GM23338 (cell line): ENCODE data around the gene SIVA1. TPM values are rescaled to one million over a fixed set of nuclear protein-coding genes. Genes with fewer than 3 reads are reported as not detected.

Experiments
- ATAC-seq: fragments of 200-7000 bp; cut with Tn5 transposase; 3 replicates; pipeline ENCODE4 v1.9.1; 2020
- DNase-seq: peaks from one replicate; pipeline ENCODE4 v3.0.0-alpha.2; 2015; ENCODE audit warnings: low spot score
- H2AFZ ChIP-seq: fragments of 200-600 bp; sonication (generic); 2 replicates; pipeline ENCODE4 v1.8.0; 2016; ENCODE audit warnings: antibody characterized with exemption, mild to moderate bottlenecking, moderate library complexity
- H3F3A ChIP-seq: fragments of 200-600 bp; sonication (generic); replicated peaks from 2 replicates; pipeline ENCODE4 v1.8.0; 2017; ENCODE audit warnings: antibody characterized with exemption, mixed run types, low read depth
- H3K27ac ChIP-seq: fragments of 200-600 bp; sonication (generic); 2 replicates; pipeline ENCODE4 v1.6.1; 2016; ENCODE audit warnings: low read depth
- H3K27me3 ChIP-seq: fragments of 200-600 bp; sonication (generic); 2 replicates; pipeline ENCODE4 v1.8.0; 2016; ENCODE audit warnings: mild to moderate bottlenecking, mixed run types, moderate library complexity; ENCODE audit not compliant: insufficient read depth
- H3K36me3 ChIP-seq: fragments of 200-600 bp; sonication (generic); 2 replicates; pipeline ENCODE4 v1.8.0; 2016; ENCODE audit warnings: mild to moderate bottlenecking; ENCODE audit not compliant: insufficient read depth
- H3K4me1 ChIP-seq: fragments of 200-600 bp; sonication (generic); 2 replicates; pipeline ENCODE4 v1.8.0; 2016; ENCODE audit warnings: mild to moderate bottlenecking, moderate library complexity; ENCODE audit not compliant: insufficient read depth
- H3K4me2 ChIP-seq: fragments of 200-600 bp; sonication (generic); 2 replicates; pipeline ENCODE4 v1.7.1; 2017; ENCODE audit warnings: mixed run types
- H3K4me3 ChIP-seq: fragments of 200-600 bp; sonication (generic); 2 replicates; pipeline ENCODE4 v1.6.1; 2016; ENCODE audit warnings: mixed run types
- H3K79me2 ChIP-seq: fragments of 200-600 bp; sonication (generic); replicated peaks from 2 replicates; pipeline ENCODE4 v1.8.0; 2017; ENCODE audit warnings: mild to moderate bottlenecking; ENCODE audit not compliant: insufficient read depth
- H3K9me2 ChIP-seq: fragments of 200-600 bp; sonication (generic); 2 replicates; pipeline ENCODE4 v1.8.0; 2017; ENCODE audit not compliant: insufficient read depth
- H4K20me1 ChIP-seq: fragments of 200-600 bp; sonication (generic); replicated peaks from 2 replicates; pipeline ENCODE4 v1.8.0; 2017; ENCODE audit warnings: mild to moderate bottlenecking; ENCODE audit not compliant: insufficient read depth
- H3K27ac Mint-ChIP-seq: 2 replicates; pipeline ENCODE4 v1.8.0; 2020; ENCODE audit warnings: inconsistent platforms, mild to moderate bottlenecking, moderate library complexity, mixed read lengths
- H3K27me3 Mint-ChIP-seq: 3 replicates; pipeline ENCODE4 v1.8.0; 2022; ENCODE audit warnings: low read depth, mild to moderate bottlenecking, moderate library complexity, mixed read lengths, inconsistent platforms; ENCODE audit not compliant: insufficient read depth, poor library complexity
- H3K36me3 Mint-ChIP-seq: 3 replicates; pipeline ENCODE4 v1.8.0; 2021; ENCODE audit warnings: low read depth, mild to moderate bottlenecking, inconsistent platforms, moderate library complexity, mixed read lengths
- H3K4me1 Mint-ChIP-seq: 3 replicates; pipeline ENCODE4 v1.8.0; 2020; ENCODE audit warnings: mild to moderate bottlenecking, inconsistent platforms, mixed read lengths
- H3K4me3 Mint-ChIP-seq: 3 replicates; pipeline ENCODE4 v1.8.0; 2021; ENCODE audit warnings: moderate library complexity, mild to moderate bottlenecking, inconsistent platforms, mixed read lengths
- H3K9me3 Mint-ChIP-seq: 3 replicates; pipeline ENCODE4 v1.8.0; 2020; ENCODE audit warnings: moderate library complexity, mild to moderate bottlenecking, inconsistent platforms, mixed read lengths
- CREB1 ChIP-seq: fragments of 250-450 bp; sonication (Bioruptor Pico); IDR thresholded peaks from 2 replicates; pipeline ENCODE4 v1.5.0; 2020; ENCODE audit warnings: low read depth, mild to moderate bottlenecking, moderate library complexity
- EZH2 ChIP-seq: fragments of 200-600 bp; sonication (generic); IDR thresholded peaks from one replicate; pipeline ENCODE4 v1.8.0; 2017; ENCODE audit warnings: antibody characterized with exemption, mild to moderate bottlenecking, low read depth; ENCODE audit not compliant: unreplicated experiment
- EZH2phosphoT487 ChIP-seq: fragments of 200-600 bp; sonication (generic); IDR thresholded peaks from one replicate; pipeline ENCODE4 v1.8.1; 2018; ENCODE audit warnings: antibody characterized with exemption; ENCODE audit not compliant: unreplicated experiment
- JUNB ChIP-seq: IDR thresholded peaks from one replicate; pipeline ENCODE4 v1.6.1; 2016; ENCODE audit warnings: antibody characterized with exemption; ENCODE audit not compliant: unreplicated experiment
- NANOG ChIP-seq: IDR thresholded peaks from 2 replicates; pipeline ENCODE4 v1.6.1; 2016; ENCODE audit warnings: antibody characterized with exemption, borderline replicate concordance
- POLR2AphosphoS5 ChIP-seq: IDR thresholded peaks from 2 replicates; pipeline ENCODE4 v1.6.1; 2016; ENCODE audit warnings: antibody characterized with exemption, low read depth
- STAT1 ChIP-seq: IDR thresholded peaks from one replicate; pipeline ENCODE4 v1.6.1; 2016; ENCODE audit warnings: antibody characterized with exemption; ENCODE audit not compliant: unreplicated experiment
- ZNF114 ChIP-seq: fragments of 250-450 bp; sonication (Bioruptor Pico); IDR thresholded peaks from 2 replicates; pipeline ENCODE4 v1.5.0; 2020; ENCODE audit warnings: mild to moderate bottlenecking, moderate library complexity
- ZNF331 ChIP-seq: fragments of 250-450 bp; sonication (Bioruptor Pico); IDR thresholded peaks from 2 replicates; pipeline ENCODE4 v1.5.0; 2020; ENCODE audit warnings: low read depth, mild to moderate bottlenecking, moderate library complexity
- polyA plus RNA-seq: library from polyadenylated mRNA; unstranded; fragments of >200 nt; fragmentation: Nextera tagmentation; extraction: Ambion mirVana; gene quantifications from 2 replicates; pipeline ENCODE4 v1.2.1, GENCODE V29; 2016
- total RNA-seq: library from RNA; depleted of rRNA; stranded (reverse); fragments of >200 nt; shearing (Covaris generic); gene quantifications from 2 replicates; pipeline ENCODE4 v1.2.3, GENCODE V29; 2014
- TF ChIP-seq, protein P1 (sequence below): fragments of 250-450 bp; sonication (Bioruptor Pico); IDR thresholded peaks from 2 replicates; pipeline ENCODE4 v1.5.0; 2020; ENCODE audit warnings: mild to moderate bottlenecking, moderate library complexity
- TF ChIP-seq, protein P2 (sequence below): IDR thresholded peaks from 2 replicates; pipeline ENCODE4 v1.6.1; 2016; ENCODE audit warnings: antibody characterized with exemption
- TF ChIP-seq, protein P3 (sequence below), 2 experiments: fragments of 200-600 bp in 1 of 2; sonication (generic) in 1 of 2; conservative IDR thresholded peaks; 2 replicates each; pipeline versions ENCODE4 v1.5.1 to v1.6.1; 2016 to 2017; ENCODE audit warnings: antibody characterized with exemption in 2 of 2, low read depth in 2 of 2, mild to moderate bottlenecking in 2 of 2, moderate library complexity in 1 of 2
- TF ChIP-seq, protein P4 (sequence below): IDR thresholded peaks from one replicate; pipeline ENCODE4 v1.6.1; 2018; ENCODE audit warnings: antibody characterized with exemption; ENCODE audit not compliant: unreplicated experiment

The SIVA1 gene
- total and polyA plus RNA-seq, 2 experiments from 2014 or later: 215 to 392 TPM

DNA sequence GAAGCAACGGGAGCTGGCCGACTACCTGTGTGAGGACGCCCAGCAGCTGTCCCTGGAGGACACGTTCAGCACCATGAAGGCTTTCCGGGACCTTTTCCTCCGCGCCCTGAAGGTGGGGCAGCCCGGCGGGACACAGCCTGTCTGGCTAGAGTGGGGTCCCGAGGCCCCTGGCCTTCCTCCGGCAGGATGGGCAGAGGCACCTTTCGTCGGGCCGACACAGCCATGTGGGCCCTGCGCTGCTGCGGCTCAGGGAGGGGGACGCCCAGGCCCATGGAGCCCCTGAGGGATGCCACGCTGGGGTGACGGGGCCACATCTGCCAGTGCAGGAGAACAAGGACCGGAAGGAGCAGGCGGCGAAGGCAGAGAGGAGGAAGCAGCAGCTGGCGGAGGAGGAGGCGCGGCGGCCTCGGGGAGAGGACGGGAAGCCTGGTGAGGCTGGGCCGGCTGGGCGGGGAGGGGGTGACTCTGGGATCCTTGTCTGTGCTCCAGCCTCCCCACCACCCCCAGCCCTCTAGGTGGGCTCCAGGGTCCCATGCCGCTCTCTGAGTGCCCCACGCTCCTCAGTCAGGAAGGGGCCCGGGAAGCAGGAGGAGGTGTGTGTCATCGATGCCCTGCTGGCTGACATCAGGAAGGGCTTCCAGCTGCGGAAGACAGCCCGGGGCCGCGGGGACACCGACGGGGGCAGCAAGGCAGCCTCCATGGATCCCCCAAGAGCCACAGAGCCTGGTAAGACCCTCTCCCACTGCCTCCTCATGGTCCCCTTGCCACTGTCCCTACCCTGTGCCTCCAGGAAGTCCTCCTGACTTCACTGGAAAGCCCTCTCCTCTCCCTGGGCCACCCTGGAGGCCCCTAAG, 39.8 kb upstream of the SIVA1 start:
- Mint-ChIP-seq H3K4me1 (peaks cover 8% of the 10 kb centered on the region; the same call in 1 of the 3 replicates), H3K4me3 (no peak overlapping the region), H3K36me3 (peaks cover 9% of the 10 kb centered on the region), H3K27ac (no peak overlapping the region), H3K9me3 (no peaks in the 10 kb centered on the region), H3K27me3 (peaks cover 7% of the 10 kb centered on the region)
- ATAC-seq (no peak), DNase-seq (no peak)
- TF ChIP-seq, protein P1, sequence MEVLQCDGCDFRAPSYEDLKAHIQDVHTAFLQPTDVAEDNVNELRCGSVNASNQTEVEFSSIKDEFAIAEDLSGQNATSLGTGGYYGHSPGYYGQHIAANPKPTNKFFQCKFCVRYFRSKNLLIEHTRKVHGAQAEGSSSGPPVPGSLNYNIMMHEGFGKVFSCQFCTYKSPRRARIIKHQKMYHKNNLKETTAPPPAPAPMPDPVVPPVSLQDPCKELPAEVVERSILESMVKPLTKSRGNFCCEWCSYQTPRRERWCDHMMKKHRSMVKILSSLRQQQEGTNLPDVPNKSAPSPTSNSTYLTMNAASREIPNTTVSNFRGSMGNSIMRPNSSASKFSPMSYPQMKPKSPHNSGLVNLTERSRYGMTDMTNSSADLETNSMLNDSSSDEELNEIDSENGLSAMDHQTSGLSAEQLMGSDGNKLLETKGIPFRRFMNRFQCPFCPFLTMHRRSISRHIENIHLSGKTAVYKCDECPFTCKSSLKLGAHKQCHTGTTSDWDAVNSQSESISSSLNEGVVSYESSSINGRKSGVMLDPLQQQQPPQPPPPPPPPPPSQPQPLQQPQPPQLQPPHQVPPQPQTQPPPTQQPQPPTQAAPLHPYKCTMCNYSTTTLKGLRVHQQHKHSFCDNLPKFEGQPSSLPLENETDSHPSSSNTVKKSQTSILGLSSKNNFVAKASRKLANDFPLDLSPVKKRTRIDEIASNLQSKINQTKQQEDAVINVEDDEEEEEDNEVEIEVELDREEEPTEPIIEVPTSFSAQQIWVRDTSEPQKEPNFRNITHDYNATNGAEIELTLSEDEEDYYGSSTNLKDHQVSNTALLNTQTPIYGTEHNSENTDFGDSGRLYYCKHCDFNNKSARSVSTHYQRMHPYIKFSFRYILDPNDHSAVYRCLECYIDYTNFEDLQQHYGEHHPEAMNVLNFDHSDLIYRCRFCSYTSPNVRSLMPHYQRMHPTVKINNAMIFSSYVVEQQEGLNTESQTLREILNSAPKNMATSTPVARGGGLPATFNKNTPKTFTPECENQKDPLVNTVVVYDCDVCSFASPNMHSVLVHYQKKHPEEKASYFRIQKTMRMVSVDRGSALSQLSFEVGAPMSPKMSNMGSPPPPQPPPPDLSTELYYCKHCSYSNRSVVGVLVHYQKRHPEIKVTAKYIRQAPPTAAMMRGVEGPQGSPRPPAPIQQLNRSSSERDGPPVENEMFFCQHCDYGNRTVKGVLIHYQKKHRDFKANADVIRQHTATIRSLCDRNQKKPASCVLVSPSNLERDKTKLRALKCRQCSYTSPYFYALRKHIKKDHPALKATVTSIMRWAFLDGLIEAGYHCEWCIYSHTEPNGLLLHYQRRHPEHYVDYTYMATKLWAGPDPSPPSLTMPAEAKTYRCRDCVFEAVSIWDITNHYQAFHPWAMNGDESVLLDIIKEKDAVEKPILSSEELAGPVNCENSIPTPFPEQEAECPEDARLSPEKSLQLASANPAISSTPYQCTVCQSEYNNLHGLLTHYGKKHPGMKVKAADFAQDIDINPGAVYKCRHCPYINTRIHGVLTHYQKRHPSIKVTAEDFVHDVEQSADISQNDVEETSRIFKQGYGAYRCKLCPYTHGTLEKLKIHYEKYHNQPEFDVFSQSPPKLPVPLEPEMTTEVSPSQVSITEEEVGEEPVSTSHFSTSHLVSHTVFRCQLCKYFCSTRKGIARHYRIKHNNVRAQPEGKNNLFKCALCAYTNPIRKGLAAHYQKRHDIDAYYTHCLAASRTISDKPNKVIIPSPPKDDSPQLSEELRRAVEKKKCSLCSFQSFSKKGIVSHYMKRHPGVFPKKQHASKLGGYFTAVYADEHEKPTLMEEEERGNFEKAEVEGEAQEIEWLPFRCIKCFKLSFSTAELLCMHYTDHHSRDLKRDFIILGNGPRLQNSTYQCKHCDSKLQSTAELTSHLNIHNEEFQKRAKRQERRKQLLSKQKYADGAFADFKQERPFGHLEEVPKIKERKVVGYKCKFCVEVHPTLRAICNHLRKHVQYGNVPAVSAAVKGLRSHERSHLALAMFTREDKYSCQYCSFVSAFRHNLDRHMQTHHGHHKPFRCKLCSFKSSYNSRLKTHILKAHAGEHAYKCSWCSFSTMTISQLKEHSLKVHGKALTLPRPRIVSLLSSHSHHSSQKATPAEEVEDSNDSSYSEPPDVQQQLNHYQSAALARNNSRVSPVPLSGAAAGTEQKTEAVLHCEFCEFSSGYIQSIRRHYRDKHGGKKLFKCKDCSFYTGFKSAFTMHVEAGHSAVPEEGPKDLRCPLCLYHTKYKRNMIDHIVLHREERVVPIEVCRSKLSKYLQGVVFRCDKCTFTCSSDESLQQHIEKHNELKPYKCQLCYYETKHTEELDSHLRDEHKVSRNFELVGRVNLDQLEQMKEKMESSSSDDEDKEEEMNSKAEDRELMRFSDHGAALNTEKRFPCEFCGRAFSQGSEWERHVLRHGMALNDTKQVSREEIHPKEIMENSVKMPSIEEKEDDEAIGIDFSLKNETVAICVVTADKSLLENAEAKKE (CRISPR knock-in tag): no peak
- no peak for TF ChIP-seq JUNB
- TF ChIP-seq ZNF331 (CRISPR knock-in tag): no peak
- TF ChIP-seq ZNF114: no peak
- no peak for TF ChIP-seq NANOG
- no peak for TF ChIP-seq CREB1 (CRISPR knock-in tag)
- TF ChIP-seq, protein P2, sequence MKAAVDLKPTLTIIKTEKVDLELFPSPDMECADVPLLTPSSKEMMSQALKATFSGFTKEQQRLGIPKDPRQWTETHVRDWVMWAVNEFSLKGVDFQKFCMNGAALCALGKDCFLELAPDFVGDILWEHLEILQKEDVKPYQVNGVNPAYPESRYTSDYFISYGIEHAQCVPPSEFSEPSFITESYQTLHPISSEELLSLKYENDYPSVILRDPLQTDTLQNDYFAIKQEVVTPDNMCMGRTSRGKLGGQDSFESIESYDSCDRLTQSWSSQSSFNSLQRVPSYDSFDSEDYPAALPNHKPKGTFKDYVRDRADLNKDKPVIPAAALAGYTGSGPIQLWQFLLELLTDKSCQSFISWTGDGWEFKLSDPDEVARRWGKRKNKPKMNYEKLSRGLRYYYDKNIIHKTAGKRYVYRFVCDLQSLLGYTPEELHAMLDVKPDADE: no peak
- TF ChIP-seq POLR2AphosphoS5: no peak
- TF ChIP-seq, protein P3, sequence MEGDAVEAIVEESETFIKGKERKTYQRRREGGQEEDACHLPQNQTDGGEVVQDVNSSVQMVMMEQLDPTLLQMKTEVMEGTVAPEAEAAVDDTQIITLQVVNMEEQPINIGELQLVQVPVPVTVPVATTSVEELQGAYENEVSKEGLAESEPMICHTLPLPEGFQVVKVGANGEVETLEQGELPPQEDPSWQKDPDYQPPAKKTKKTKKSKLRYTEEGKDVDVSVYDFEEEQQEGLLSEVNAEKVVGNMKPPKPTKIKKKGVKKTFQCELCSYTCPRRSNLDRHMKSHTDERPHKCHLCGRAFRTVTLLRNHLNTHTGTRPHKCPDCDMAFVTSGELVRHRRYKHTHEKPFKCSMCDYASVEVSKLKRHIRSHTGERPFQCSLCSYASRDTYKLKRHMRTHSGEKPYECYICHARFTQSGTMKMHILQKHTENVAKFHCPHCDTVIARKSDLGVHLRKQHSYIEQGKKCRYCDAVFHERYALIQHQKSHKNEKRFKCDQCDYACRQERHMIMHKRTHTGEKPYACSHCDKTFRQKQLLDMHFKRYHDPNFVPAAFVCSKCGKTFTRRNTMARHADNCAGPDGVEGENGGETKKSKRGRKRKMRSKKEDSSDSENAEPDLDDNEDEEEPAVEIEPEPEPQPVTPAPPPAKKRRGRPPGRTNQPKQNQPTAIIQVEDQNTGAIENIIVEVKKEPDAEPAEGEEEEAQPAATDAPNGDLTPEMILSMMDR (conservative IDR thresholded peaks at IDR 0.05; ENCODE audit: low read depth in 2 of 2): no peak
- TF ChIP-seq EZH2: no peak
- TF ChIP-seq STAT1: no peak
- TF ChIP-seq, protein P4, sequence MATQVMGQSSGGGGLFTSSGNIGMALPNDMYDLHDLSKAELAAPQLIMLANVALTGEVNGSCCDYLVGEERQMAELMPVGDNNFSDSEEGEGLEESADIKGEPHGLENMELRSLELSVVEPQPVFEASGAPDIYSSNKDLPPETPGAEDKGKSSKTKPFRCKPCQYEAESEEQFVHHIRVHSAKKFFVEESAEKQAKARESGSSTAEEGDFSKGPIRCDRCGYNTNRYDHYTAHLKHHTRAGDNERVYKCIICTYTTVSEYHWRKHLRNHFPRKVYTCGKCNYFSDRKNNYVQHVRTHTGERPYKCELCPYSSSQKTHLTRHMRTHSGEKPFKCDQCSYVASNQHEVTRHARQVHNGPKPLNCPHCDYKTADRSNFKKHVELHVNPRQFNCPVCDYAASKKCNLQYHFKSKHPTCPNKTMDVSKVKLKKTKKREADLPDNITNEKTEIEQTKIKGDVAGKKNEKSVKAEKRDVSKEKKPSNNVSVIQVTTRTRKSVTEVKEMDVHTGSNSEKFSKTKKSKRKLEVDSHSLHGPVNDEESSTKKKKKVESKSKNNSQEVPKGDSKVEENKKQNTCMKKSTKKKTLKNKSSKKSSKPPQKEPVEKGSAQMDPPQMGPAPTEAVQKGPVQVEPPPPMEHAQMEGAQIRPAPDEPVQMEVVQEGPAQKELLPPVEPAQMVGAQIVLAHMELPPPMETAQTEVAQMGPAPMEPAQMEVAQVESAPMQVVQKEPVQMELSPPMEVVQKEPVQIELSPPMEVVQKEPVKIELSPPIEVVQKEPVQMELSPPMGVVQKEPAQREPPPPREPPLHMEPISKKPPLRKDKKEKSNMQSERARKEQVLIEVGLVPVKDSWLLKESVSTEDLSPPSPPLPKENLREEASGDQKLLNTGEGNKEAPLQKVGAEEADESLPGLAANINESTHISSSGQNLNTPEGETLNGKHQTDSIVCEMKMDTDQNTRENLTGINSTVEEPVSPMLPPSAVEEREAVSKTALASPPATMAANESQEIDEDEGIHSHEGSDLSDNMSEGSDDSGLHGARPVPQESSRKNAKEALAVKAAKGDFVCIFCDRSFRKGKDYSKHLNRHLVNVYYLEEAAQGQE: no peak
- no peak for TF ChIP-seq EZH2phosphoT487
- H3K27ac ChIP-seq: no peak overlapping the region
- no peak overlapping the region for H3K4me3 ChIP-seq
- no peak overlapping the region for H2AFZ ChIP-seq
- H3K27me3 ChIP-seq: no peaks in the 10 kb centered on the region
- no peaks in the 10 kb centered on the region for H3F3A ChIP-seq
- H3K36me3 ChIP-seq: no peaks in the 10 kb centered on the region
- H3K9me2 ChIP-seq: no peaks in the 10 kb centered on the region
- no peaks in the 10 kb centered on the region for H3K79me2 ChIP-seq
- no peak overlapping the region for H3K4me2 ChIP-seq
- H4K20me1 ChIP-seq: no peaks in the 10 kb centered on the region
- 0 out of 2 replicates have a peak, but pooled peaks cover 4% of the 10 kb centered on the region for H3K4me1 ChIP-seq
